ENCODE measurements around the gene INTS7.
"Not testable (repeated sequence)": the region's sequence is repeated elsewhere in the genome, so short reads cannot be mapped to it uniquely, and the experiment has no call there.

INTS7 gene

DNA sequence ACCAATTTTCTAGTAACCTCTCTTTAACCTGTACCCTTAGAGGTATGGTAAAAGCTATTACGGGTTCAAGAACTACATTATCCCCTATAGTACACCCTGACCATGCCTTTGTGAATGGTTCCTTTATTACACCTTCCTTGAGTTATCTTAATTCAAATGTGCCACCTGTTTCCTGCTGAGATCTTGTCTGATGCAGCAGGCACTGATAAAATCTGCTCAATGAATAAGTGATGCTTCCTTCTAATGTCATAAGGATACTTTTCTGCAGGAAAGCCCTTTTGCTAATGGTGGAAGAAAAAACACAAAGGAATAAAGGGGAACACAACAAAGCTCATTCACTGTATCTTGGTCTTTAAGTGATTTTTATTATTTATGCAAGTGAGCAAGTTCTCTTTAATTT lies 25.8 kb downstream of the INTS7 start:
- in situ Hi-C loops (cut with MboI; ENCODE audit: low sequenced_read_pairs, unreplicated experiment): no loop called here
- TF ChIP-seq, protein P1, sequence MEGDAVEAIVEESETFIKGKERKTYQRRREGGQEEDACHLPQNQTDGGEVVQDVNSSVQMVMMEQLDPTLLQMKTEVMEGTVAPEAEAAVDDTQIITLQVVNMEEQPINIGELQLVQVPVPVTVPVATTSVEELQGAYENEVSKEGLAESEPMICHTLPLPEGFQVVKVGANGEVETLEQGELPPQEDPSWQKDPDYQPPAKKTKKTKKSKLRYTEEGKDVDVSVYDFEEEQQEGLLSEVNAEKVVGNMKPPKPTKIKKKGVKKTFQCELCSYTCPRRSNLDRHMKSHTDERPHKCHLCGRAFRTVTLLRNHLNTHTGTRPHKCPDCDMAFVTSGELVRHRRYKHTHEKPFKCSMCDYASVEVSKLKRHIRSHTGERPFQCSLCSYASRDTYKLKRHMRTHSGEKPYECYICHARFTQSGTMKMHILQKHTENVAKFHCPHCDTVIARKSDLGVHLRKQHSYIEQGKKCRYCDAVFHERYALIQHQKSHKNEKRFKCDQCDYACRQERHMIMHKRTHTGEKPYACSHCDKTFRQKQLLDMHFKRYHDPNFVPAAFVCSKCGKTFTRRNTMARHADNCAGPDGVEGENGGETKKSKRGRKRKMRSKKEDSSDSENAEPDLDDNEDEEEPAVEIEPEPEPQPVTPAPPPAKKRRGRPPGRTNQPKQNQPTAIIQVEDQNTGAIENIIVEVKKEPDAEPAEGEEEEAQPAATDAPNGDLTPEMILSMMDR (IDR thresholded peaks at IDR 0.05; ENCODE audit: borderline replicate concordance, control extremely low read depth, extremely low read depth, insufficient read depth, missing control alignments): no peak
- no peak for DNase-seq (ENCODE audit: low spot score)

DNA sequence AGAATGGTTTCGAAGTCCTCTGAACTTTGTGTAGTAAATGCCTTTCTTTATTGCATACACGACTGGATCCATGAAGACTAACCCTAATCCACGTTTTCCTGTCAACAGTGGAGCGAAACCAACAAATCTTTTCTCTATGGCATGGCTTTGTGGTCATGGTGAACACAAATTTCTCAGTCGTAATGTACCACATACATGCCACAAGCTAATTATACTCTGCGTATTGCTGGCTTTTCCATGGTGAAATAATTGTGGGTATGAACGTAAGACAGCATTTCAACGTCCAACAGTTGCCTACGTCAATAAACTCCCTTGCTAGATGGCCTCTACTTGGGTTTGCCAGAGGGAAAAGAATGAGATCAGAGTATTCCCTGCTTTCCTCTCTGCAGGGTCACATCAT lies 27.5 kb downstream of the INTS7 start:
- no peak for DNase-seq (ENCODE audit: low spot score)
- TF ChIP-seq, protein P1 (IDR thresholded peaks at IDR 0.05; ENCODE audit: borderline replicate concordance, control extremely low read depth, extremely low read depth, insufficient read depth, missing control alignments): no peak
- in situ Hi-C loops (cut with MboI; ENCODE audit: low sequenced_read_pairs, unreplicated experiment): no loop called here

DNA sequence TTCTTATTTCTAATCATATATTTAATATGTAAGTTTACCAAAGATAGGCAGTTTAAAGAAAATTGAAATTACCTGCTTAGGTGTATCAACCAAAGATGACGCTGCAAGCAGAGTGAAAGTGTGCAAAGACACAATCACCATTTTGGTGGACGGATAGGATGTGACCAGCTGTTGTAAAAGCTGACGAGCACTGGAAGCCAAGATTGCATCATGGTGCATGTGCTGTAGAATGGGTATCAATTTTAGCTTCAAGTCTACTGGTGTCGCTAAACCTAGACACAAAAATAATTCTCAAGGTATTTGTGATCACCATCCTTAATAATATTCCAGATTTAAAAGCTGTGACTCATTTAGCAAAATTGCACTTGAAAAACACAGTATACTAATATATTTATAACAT lies 28.2 kb downstream of the INTS7 start:
- no peak for DNase-seq (ENCODE audit: low spot score)
- in situ Hi-C loops (cut with MboI; ENCODE audit: low sequenced_read_pairs, unreplicated experiment): no loop called here
- TF ChIP-seq, protein P1 (IDR thresholded peaks at IDR 0.05; ENCODE audit: borderline replicate concordance, control extremely low read depth, extremely low read depth, insufficient read depth, missing control alignments): no peak

DNA sequence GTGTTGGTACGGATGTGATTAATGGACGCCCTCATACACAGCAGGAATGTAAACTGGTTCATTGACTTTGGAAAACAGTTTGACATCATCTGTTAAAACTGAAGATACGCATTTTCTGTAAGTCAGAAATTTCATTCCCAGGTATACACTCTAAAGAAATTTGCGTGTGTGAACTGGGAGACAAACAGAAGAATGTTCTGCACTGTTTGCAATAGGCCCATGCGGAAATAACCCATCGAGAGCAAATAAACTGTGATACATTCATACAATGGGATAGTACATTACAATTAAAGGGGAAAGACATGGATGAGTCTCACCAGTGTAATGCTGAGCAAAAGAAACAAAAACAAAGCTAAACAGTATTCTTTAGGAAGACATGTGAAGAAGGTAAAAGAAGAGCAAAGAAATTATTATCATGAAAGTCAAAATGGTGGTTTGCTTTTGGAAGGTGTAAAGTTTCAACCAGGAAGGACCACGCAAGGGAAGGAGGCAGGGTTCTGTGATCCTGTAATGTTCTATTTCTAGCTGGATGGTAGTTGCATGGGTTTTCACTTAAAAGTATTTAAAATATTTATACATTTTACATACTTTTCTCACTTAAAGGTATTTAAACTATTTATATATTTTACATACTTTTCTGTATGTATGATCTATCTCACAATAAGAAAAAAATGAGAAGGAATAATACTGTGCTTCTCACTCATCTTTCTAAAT lies 30.3 kb downstream of the INTS7 start:
- TF ChIP-seq, protein P1 (IDR thresholded peaks at IDR 0.05; ENCODE audit: borderline replicate concordance, control extremely low read depth, extremely low read depth, insufficient read depth, missing control alignments): no peak
- in situ Hi-C loops (cut with MboI; ENCODE audit: low sequenced_read_pairs, unreplicated experiment): no loop called here
- DNase-seq (ENCODE audit: low spot score): no peak

DNA sequence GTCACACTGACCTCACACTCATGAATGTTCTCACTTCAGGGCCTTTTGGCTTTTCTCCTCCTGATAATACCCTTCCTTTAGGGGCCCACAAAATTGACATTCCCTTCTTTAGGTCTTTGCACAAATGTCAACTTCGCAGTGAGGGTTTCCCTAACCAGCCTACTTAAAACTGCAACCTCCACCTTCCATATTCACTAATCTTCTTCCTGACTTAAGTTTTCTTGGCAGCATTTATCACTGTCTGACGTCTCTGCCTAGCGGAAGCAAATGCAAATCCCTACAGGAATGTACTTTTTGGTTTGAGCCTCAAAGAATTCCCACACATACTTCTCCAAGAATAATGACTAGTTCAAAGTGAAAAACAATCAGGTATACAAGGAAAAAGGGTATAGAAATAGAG lies 32.8 kb downstream of the INTS7 start:
- in situ Hi-C loops (cut with MboI; ENCODE audit: low sequenced_read_pairs, unreplicated experiment): no loop called here
- TF ChIP-seq, protein P1 (IDR thresholded peaks at IDR 0.05; ENCODE audit: borderline replicate concordance, control extremely low read depth, extremely low read depth, insufficient read depth, missing control alignments): no peak
- no peak for DNase-seq (ENCODE audit: low spot score)

DNA sequence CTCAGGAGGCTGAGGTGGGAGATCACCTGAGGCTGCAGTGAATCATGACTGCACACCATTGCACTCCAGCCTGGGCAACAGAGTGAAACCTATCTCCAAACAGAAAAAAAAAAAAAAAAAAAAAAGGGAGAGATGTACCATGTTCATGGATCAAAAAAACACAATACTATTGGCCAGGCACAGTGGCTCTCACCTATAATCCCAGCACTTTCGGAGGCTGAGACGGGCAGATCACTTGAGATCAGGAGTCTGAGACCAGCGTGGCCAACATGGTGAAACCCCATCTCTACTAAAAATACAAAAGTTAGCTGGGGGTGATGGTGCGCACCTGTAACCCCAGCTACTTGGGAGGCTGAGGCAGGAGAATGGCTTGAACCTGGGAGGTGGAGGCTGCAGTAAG lies 37.9 kb downstream of the INTS7 start:
- DNase-seq (ENCODE audit: low spot score); in situ Hi-C loops (cut with MboI; ENCODE audit: low sequenced_read_pairs, unreplicated experiment): not testable (repeated sequence)

DNA sequence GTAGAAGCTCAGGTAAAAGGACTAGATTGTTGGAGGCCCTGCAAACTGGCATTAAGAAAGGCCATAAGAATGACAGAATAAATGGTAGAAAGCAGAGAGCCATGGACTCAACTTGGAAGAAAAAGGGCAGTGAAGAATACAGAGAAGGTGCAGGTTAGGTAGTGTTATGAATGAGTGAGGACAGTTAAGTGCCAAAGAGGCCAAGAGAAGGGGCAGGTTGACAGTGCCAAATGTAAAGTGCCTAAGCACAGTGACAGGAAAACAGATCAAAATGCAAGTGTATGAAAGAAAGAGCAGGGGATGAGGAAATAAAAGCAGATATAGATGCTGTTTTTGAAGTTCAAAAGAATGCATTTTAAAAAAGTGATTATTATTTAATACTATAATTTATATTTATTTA lies 43.7 kb downstream of the INTS7 start:
- in situ Hi-C loops (cut with MboI; ENCODE audit: low sequenced_read_pairs, unreplicated experiment): no loop called here
- TF ChIP-seq, protein P1 (IDR thresholded peaks at IDR 0.05; ENCODE audit: borderline replicate concordance, control extremely low read depth, extremely low read depth, insufficient read depth, missing control alignments): no peak
- DNase-seq (ENCODE audit: low spot score): no peak

Measured in GM13976 (cell line).